Measurements from ENCODE around the gene ITM2C.

The ITM2C gene

DNA sequence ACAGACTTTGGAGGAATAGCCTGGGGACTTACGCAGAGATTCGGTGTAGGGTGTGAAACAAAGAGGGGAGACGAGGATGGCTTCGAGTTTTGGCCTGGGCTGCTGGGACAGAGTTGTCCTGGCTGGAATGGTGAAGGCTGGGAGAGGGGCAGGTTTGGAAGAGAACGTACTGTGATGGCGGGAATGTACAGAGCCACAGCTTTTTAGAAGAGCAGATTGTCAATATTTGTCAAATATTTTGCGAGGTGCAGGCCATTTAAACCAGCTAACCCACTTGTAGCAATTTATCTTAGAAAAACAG lies 14.4 kb upstream of the ITM2C start:
- no peak for DNase-seq (ENCODE audit: low read depth in 3 of 3)

DNA sequence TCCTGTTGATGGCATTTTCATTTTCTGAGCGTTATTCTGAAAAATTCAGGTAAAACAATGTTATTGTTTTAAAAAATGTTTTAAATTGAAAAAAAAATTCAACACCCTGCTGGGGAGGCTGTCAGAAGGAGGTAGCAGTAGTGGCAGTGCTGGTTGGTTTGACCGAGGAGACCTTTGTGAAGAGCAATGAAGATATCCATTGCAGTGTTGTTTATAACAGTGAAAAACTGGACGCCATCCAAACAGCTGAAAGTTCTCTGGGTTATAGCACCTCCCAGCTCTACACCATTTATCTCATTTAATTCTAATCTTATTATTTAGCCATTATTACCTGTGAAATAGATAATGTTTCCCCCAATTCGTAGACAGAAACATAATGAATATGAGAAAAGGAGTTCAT lies 12.6 kb upstream of the ITM2C start:
- DNase-seq (ENCODE audit: low read depth in 3 of 3) = no peak

DNA sequence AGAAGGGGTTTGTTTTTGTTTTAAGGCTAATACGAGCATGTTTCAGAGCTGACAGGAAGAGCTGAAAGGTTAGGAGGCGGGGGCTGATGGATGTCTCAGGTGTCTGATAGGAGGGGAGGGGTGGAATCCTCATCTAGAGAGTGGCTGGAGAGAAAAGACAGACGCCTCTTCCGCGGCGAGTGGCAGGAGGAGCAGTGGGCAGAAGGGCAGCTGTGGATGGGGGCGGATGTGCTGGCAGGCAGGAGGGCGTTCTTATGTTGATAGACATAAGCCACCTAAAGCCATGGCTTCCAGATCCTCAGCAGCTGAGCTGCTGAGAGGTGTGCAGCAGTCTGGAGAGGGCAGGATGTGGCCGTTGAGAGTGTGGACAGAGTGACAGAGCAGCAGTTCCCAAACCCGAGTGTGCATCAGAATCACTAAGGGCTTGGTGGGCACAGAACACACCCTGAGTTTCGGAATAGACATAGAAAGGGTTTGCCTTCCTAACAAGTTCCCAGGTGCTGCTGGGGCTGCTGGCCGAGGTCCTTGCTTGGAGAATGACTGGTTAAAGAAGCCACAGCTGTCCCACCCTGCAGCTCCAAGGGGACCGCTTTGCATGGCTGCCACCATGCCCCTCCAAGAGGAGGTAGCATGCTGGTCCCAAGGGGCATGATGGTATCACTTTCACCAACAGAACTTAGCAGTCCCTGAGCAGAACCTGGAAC lies 3.0 kb upstream of the ITM2C start:
- no peak for DNase-seq (ENCODE audit: low read depth in 3 of 3)

DNA sequence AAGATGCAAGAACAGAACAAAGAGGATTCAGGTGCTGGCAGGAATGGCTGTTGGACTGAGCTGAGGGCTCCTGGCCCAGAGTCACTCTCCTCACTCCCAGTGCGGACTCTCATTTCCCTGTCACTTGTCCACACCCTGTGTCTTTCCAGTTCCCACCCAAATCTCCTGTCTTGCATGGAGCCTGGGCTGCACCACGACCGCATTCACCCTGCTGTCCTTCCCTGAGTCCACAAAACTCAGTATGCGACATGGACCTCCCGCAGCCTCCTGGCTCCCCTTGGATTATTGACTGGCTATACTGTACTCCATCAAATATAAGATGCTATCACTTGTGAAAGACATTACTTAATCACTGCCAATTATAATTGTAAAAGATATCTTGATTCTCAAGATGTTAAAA lies 2.5 kb upstream of the ITM2C start:
- no peak for DNase-seq (ENCODE audit: low read depth in 3 of 3)

DNA sequence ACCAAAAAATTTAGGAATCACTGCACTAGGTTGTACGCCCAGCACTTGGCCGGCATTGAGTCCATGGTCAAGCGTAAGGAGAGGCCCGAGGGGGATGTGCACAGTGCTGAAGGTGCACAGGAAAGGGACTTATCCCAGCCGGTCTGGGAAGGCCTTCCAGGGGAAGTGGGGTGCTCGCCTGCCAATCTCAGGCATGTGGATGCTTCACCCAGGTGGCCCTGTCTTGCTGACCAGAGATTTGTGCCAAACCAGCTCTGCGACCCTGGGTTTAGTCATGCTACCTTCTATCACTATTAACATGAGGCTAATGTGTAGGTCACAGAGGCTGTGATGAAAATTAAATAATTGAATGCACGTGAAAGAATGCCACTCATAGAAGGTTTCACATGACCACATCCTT lies 1.7 kb upstream of the ITM2C start:
- DNase-seq (ENCODE audit: low read depth in 3 of 3) = no peak

DNA sequence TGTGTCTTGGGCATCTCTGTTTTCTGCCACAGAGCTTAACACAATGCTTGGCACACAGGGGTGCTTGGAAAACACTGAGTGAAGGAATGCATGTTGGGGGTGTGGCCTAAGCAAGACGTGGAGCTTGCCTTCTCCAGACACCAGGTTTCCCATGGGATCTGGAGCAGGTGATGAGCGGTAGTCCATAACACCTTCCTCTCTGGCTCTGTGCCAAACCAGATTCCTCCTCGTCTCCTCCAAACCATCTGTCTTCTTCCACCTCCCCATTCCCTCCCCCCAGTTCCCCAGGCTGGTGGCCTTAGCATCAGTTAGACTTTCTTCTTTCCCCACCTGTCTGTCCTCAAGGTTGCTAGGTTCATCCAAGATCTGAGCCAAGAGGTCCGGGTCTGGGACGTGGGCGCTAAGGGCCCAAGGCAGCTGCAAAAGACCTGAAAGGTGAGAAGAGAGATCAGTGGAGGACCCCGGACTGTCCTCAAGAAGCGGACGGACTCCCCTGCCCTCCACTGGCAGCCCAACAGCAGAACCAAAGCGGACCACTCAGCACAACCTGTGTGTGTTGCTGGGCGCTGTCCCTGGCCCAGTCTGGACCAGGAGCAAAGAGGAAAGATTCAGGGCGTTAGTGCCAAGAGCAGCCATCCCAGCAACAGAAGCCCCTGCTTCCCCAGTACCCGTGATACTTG lies 1.2 kb upstream of the ITM2C start:
- no peak for DNase-seq (ENCODE audit: low read depth in 3 of 3)

DNA sequence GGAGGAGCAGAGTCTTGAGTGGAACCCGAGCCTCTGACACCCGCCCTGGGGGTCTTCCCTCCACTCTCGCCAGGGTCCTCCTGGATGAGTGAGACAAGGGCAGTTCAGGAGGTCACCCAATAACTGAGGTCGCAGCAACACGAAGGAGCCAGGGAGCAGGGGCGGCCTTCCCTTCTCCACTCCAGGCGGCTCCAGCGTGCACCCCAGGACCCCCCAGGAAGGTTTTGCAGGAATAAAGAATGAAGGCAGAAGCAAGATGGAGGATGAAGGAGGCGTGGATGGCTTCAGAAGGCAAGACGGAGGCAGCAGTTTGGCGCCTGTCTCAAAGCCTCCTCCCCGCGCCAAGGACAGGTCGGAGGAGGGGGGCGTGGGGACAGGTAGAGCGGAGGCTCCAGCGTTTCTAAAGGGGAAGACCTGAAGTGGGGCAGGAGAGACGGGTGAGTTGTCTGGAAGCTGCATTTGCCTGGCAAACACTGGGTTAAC lies 579 bp upstream of the ITM2C start:
- DNase-seq (ENCODE audit: low read depth in 3 of 3) = no peak

DNA sequence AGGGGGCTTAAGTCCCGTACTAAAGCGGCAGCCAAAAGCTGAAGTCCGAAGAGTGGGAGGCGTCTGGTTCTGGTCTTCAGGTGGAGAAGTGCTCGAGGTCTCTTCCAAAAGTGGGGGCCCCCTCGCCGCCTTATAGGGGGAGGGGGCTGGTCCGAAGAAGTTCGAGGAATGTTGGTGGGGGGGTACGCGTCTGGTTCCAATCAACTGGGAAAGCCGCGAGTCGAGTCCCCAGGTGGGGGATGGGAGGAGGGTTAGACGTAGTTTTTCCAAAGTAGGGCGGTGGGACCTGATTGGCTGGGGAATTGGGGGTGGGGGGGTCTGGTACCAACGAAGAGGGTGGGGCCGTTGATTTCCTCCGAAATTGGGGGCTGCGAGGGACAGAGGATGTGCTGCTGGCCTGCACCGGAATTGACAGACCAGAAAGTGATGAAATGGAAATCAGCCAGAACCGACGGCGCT lies 594 bp downstream of the ITM2C start:
- DNase-seq (ENCODE audit: low read depth in 3 of 3) = no peak

DNA sequence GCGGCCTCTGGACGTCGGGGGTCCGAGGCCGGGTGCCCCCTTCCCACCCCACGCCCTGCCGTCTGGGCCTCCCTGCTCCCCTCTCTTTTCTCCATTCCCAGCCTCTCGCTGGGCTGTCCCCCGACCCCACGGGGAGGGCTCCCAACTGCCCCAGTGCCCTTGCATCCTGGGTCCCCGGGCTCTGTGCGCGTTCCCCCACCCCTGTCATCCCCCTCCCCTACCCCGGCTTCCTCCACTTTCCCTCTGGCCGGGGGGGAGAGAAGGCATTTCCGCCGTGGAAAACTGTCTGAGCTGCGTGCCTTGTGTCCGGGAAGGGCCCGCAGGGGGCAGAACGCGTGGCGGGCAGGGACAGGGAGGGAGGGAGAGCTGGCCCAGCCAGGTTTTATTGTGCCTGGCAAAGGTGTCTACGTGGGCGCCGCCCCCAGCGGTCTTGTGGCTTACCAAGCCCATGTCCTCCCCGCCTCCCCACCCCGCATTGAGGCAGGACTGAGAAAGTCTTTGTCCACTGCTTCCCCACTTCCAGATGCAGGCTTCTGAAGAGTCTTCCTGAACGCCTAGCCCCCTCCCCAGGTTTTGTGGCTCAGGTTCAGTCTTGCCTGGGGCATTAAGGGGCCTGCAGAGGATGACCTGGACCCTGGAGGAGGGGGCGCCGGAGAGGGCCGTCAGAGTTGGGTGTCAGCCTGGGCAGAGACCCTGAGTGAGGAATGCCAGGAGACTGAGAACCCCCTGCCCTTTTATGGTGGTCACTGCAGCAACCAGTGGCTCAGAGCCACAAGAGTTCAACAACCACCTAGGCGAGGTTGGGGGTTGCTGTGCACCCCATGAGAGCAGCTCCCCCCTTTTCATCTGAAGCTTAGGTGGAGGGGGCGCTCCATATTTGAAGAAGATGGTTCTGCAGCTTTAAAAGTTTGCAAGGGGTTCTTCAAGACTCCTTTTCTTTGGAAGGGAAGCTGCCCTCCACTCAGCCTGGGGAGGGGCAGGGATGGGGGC lies 1.3 kb downstream of the ITM2C start:
- no peak for DNase-seq (ENCODE audit: low read depth in 3 of 3)

DNA sequence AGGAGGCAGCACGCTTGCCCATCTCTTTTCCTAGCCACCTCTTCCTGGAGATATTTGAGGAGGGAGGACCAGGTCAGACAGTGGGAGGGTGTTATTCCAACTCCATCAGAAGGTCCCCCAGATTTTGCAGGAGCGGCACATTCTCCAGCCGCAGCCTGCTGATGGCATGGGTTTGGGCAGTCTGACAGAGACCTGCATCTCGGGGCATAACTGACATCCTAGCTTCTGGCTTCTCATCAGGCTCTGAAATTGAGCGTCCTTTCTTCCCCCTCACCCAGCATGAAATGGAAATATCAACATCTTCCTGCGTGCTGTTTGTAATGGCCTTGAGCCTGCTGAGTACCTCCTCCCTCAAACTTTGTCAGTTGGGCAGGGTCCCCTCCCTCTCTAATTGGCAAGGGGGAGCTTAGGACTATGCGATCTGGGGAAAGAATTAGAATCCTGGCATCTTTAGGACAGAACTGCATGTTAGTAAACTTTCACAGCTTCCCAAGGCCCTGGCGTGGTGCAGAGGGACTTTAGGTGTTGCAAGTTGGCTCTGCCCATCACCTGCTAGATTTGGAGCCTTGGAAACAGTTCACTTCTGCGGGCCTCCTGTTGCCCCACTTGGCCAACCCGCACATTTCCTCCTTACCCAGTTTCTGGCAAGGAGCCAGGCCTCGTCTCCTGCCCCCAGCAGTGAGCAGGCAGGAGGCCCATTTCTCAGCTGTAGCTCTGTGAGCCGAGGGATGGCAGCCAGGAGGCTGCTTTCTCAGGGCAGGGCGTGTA lies 2.2 kb downstream of the ITM2C start:
- peak; percentile 18 to 36 (median 28) for DNase-seq (ENCODE audit: low read depth in 3 of 3)

DNA sequence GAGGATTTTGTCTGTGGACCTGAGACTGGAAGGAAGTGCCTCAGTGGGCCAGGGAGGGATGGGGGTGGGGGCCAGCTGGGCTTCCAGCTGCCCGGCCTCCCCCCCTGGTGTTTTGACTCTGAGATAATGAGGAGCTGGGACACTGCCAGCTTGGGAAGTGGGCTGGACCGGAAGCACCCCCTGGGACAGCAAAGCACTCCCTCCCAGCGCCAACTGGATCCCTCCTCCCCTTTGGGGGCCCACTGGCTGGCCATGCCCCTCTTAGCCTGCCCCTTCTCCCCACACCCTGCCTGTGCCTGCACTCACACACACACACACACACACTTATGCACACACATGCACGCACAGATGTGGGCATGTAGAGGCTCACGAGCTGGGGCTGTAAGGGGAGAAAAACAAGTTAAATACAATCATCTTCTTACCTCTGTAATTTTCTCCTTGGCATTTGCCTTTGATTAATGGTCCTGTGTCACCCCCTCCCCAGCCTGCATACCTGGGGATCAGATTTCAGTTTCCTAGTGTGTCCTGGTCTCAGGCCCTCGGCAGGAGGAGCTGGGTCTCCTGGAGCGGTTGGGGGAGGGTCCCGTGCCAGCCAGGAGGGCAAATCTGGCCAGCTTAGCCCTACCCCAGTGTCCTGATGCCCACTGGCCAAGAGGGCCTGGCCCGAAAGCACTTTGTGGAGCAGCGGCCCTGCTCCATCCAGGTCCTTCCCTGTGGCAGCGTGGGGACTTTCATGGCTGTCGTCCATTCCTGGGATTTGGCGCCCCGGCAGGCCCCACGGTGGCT lies 3.6 kb downstream of the ITM2C start:
- no peak for DNase-seq (ENCODE audit: low read depth in 3 of 3)

DNA sequence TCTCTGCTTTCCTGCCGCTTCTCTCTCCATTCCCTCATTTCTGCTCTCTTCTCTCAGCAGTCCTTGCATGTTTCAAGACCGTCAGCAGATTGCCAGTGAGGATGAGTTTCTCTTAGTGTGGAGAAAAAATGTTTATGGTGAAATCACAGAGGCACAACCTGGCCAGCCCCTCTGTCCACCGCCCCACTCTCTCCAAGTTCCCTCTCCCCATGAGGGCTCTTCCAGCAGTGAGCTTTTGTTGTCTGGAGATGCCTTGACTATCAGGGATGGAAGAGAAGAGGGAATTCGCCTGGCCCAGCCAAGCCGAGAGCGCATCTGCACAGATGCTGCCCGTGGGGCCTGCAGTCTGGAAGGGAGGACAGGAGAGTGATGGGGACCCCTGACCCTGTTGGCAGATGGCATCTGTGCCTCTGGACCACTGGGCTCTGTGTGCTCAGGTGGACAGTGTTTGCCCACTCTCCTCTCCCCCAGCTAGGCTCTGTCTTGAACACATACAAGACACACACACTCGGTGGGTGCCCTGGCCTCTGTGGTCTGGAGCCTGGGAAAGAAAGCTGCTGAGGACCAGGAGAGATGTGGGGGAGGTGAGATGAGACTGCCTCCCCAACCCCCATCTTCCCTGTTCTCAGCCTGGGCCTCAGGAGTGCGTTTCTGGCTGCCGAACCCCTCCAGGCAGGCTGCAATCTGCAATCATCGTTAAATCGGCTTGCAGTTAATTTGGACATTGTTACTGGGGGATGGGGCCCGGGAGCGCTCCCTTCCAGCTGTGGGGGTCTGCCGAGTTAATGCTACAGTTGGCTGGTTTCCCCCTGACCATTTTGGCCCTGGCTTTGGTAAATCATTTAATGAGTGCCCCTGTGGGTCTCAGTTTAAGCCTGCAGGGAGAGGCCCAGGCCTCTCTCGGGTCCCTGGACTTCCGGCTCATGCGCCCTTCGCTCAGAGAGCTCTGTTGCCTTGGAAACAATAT lies 4.5 kb downstream of the ITM2C start:
- no peak for DNase-seq (ENCODE audit: low read depth in 3 of 3)

DNA sequence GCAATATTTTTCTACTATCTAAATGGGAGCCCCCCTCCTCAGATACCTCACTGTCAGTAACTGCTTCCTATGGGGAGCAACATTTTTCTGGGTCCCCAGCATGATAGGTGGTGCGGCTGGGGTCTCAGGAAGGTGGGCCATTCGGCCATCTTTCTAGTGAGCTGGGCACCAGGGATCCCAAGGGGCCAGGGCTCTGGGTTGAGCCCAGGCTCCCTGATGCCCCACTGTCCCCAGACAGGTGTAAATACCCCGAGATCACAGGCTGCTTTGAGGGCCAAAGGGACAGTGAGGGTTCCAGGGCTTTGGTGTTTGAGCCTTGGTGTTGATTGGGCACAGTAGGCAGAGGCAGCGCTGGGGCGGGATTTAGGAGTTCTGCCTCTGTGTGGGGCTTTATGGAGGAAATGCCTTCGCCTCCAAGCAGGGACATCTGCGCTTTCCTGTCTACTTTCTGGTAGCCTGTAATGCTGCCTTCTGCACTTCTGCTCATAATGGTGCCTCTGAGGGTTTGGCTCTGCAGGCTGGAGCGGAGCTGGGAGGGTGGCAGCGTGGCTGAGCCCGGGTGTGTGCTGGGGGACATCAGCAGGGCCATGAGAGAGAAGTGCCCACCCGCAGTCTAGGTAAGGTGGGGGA lies 5.3 kb downstream of the ITM2C start:
- DNase-seq (ENCODE audit: low read depth in 3 of 3) = no peak

DNA sequence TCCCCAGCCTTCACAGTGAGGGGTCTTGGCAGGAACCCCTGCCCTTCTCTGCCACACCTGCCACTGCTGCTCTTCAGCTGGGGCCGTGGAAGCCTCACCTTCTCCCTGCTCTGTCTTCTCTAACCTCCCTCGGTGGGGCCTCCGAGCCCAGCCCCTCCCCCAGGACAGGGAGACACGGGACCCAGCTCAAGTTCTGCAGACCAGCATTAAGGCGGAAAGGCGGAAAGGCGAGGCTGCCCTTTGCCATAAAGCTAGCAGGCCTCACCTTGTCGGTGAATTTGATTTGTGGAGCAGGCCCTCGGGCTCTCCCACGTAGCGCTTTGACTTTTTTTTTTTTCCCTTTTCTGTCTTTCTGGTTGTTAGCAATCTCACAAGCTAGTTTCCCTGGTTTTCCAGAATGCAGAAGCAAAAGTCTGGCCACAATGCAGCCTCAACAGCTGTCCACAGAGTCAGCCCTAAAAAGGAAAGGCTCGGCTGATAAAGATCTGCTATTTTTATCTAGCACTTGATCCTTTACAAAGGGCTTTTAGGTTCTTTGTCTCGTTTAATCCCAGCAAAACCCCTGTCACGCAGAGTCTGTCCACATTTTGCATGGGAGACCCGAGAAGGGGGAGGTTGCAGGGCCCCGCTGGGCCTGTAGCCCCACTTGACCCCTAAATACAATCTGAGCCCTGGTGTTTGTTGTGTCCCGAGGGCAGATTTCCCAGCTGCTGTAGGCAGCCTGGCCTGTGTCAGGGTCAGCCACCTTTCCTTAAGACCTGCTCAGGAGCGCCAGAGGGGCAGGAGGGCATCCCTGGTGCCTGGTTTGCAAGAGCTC lies 6.0 kb downstream of the ITM2C start:
- no peak for DNase-seq (ENCODE audit: low read depth in 3 of 3)

DNA sequence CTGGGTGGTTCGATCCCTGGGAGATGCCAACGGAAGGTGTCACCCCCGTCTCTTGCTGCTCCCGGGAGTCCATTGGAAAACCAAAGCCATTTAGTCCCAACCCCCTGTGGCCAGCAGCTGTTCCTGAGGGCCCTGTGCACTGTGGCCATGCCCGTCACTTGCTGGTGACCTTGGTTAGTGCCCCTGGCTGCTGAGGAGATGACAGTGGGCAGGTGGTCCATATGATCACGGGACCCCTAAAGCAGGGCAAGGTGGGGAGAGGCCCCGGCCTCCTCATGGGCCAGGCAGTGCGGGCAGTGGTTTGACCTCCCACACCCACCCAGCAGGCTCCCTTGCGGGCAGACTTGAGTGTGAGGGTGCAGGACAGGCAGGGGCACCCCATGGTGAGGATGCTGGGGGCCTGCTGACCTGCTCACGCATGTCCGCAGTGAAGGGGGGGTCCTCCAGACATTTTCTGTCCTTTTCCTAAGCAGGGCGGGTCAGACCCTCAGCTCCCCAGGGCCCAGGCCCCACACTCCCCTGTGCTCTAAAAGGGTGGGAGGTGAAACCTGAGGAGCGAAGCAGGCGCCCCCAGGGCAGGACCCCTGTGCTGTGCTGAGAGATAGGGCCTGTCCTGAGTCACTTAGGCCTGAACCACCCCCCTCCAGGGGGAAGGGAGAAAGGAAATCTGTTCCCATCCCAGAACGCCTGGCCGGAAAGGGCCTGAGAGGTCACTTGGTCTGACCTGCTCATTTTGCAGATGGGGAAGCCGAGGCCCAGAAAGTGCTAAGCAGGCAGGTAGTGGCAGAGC lies 6.8 kb downstream of the ITM2C start:
- DNase-seq (ENCODE audit: low read depth in 3 of 3) = no peak

DNA sequence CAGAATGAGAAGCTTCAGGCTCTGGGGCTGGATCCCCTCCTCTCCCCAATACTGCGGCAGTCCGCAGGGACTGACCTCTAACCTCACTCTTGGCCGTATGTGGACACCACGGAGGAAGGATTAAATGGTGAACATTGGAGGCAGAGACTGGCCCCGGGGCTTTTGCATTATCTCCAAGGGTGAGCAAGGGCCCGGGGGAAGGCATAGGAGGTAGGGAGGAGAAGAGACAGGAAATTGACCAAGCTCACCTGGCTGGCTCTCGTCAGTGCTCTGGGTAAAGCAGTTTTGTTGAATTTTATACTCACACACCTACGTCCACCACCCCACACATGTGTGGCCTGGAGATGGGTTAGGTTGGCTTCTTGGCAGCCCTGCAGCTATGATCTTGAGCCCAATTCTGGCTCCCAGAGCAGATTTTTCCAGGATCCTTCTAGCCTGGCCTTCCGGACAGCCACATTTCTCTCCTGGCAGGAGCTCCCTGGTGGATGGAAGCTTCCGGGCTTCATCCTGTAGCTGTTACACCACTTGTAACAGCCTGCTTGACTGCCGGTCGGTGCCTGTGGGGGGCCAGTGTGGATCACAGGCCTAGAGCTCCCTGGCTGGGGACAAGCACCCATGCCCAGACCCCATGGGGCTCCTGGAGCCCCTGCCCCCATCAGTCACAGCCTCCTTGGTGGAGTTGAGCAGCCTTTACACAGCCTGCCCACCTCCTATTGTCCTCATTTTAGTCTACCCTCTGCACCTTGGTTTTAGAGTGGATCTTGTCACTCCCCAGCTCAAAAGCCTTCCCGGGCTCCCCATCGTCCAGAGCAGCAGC lies 7.6 kb downstream of the ITM2C start:
- DNase-seq (ENCODE audit: low read depth in 3 of 3) = no peak

Measured in stimulated activated CD4-positive, alpha-beta T cell treated with anti-CD3 and anti-CD28 coated beads, TNF-alpha, amount 100 ng/mL, for 24 hours (primary cell).